Measurements from ENCODE around the gene ARID1B.

Gene ARID1B

DNA sequence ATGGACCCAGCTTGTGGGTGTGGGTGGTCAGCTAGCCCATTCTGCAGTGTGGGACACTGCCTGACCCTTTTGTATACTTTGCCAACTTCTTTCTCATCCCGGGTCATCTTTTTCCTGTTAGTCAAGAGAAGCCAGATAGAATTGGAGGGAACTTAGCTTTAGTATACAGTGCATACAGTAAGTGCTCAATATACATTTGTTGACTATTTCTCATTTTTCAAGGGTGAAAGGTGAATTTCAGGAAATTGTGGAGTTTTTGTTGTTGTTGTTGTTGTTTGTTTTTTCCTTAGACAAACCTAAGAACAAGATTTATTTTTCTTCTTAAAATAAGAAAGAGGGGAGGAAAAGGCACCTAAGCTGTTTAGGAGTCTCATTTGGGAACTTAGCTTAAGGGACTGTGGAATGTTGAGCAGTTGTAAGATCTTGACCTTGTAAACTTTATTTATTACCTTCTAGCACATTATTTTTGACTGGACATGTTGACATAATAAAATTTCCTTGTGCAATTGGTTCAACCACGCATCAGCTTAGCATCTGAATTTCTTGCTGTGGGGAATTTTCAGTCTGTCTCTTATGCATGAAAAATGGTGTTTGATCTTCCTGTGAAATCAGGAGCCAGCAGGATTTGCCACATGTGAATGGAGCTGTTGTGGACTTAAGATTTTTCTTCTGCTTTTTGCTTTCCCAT, 113.6 kb downstream of the ARID1B start:
- no peak overlapping the region for H3K27ac ChIP-seq
- no peak for DNase-seq

GRCh38 chr6:156897907-156898531, 120.8 kb downstream of the ARID1B start:
- peaks cover 0 to 21% (median 6%) of the 10 kb centered on the region in 4 donors for H3K4me1 ChIP-seq
- no peak overlapping the region for H3K4me3 ChIP-seq
- peaks cover 0 to 5% (median 0%) of the 10 kb centered on the region in 3 donors for H3K36me3 ChIP-seq
- no peak overlapping the region for H3K27ac ChIP-seq
- DNase-seq = no peak
- intact Hi-C loops (cut with DNase I; ENCODE audit: low total_unique reads) = no loop called here
- no peaks in the 10 kb centered on the region for H3K27me3 ChIP-seq
- no peaks in the 10 kb centered on the region for H3K9me3 ChIP-seq
- TF ChIP-seq CTCF (IDR thresholded peaks at IDR 0.05) = no peak

More for the DNA sequence above, 113.6 kb downstream of the ARID1B start:
- Histone ChIP-seq H3K9me3 (no peaks in the 10 kb centered on the region), H3K4me3 (no peak overlapping the region), H3K4me1 (peaks cover 0 to 50% (median 22%) of the 10 kb centered on the region in 4 donors), H3K36me3 (no peaks in the 10 kb centered on the region), H3K27me3 (no peaks in the 10 kb centered on the region)
- TF ChIP-seq CTCF (IDR thresholded peaks at IDR 0.05) = no peak
- intact Hi-C loops (cut with DNase I; ENCODE audit: low total_unique reads) = no loop called here

DNA sequence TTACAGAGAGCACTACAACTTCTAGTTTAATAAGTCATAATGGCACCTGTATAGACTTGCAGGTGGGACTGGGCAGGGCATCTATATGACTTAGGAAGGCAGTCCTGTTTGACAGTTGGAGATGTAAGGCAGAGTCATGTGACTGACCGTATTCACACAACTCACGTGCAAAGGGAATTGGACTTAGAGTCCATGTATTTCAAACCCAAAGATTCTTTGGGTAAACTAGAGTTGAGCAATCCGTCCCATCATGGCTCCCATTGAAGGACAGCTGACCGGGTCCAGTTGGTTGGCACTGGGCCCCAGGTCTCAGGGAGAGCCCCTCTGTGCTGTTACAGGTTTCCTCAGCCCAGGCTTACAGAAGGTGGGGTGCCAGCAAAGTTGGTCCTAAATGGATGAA, 121.9 kb downstream of the ARID1B start:
- Histone ChIP-seq H3K9me3 (no peaks in the 10 kb centered on the region), H3K4me3 (no peak overlapping the region), H3K27ac (no peak overlapping the region), H3K36me3 (peaks cover 0 to 5% (median 0%) of the 10 kb centered on the region in 3 donors), H3K27me3 (no peaks in the 10 kb centered on the region), H3K4me1 (peaks cover 0 to 21% (median 6%) of the 10 kb centered on the region in 4 donors)
- TF ChIP-seq CTCF (IDR thresholded peaks at IDR 0.05) = no peak
- intact Hi-C loops (cut with DNase I; ENCODE audit: low total_unique reads) = no loop called here
- no peak for DNase-seq

DNA sequence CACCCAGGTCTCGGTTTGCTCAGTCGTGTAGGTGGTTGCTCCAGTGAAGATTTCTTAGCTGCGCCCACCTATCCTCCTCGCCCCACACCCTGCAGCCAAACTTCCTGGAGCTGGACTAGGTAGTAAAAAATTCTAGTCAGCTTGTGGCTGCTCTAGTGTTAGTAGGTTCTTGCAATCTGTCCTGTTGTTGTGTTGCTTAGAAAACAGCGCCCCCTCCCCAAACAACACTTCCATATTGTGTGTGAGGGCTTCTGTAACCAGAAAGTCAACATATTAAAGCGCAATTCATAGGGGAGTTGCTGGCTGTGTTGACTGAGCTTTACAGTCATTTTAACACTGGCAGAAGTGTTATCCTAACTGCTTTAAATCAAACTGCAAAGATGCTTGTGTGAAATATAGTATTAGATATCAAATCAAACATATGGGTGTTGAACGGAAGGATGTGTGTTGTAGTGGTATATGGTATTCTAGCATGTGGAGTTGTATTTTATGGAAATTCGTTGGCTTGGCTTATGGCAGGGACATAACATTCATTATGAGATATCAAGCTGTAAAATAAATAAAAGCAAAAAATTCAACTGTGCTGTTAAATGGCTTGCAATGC, 122.5 kb downstream of the ARID1B start:
- intact Hi-C loops (cut with DNase I; ENCODE audit: low total_unique reads) = no loop called here
- peaks cover 0 to 21% (median 6%) of the 10 kb centered on the region in 4 donors for H3K4me1 ChIP-seq
- H3K27me3 ChIP-seq = no peaks in the 10 kb centered on the region

GRCh38 chr6:156900292-156900691, 123.1 kb downstream of the ARID1B start:
- intact Hi-C loops (cut with DNase I; ENCODE audit: low total_unique reads) = no loop called here
- Histone ChIP-seq H3K36me3 (peaks cover 0 to 5% (median 0%) of the 10 kb centered on the region in 3 donors), H3K27ac (no peak overlapping the region), H3K27me3 (no peaks in the 10 kb centered on the region), H3K4me1 (peaks cover 0 to 21% (median 6%) of the 10 kb centered on the region in 4 donors), H3K4me3 (no peak overlapping the region), H3K9me3 (no peaks in the 10 kb centered on the region)
- DNase-seq = no peak
- no peak for TF ChIP-seq CTCF (IDR thresholded peaks at IDR 0.05)

More for the DNA sequence above, 122.5 kb downstream of the ARID1B start:
- Histone ChIP-seq H3K27ac (no peak overlapping the region), H3K9me3 (no peaks in the 10 kb centered on the region), H3K4me3 (no peak overlapping the region), H3K36me3 (peaks cover 0 to 5% (median 0%) of the 10 kb centered on the region in 3 donors)
- no peak for DNase-seq
- TF ChIP-seq CTCF (IDR thresholded peaks at IDR 0.05) = no peak
